ENCODE data around the gene FBRSL1.

The FBRSL1 gene

GRCh38 chr12:132447731-132448462 is 42.1 kb upstream of the FBRSL1 start:
- no peak for ATAC-seq
- TF ChIP-seq ISL1 (CRISPR knock-in tag; IDR thresholded peaks at IDR 0.05): no peak

- no peak for ATAC-seq
- no peak for TF ChIP-seq CSDC2 (CRISPR knock-in tag; IDR thresholded peaks at IDR 0.05)
- no peak for TF ChIP-seq PPARA (CRISPR knock-in tag; IDR thresholded peaks at IDR 0.05; ENCODE audit: borderline replicate concordance)
- TF ChIP-seq ZFP30 (CRISPR knock-in tag; IDR thresholded peaks at IDR 0.05): no peak
- TF ChIP-seq ZFP3 (CRISPR knock-in tag; IDR thresholded peaks at IDR 0.05): no peak
- TF ChIP-seq TCF4 (CRISPR knock-in tag; IDR thresholded peaks at IDR 0.05; ENCODE audit: borderline replicate concordance): no peak
- no peak for TF ChIP-seq SNAI2 (CRISPR knock-in tag; IDR thresholded peaks at IDR 0.05)
- no peak for TF ChIP-seq POU6F1 (CRISPR knock-in tag; IDR thresholded peaks at IDR 0.05; ENCODE audit: borderline replicate concordance, low read depth)
- no peak for TF ChIP-seq ESRRG (CRISPR knock-in tag; IDR thresholded peaks at IDR 0.05)
- no peak for TF ChIP-seq CSRNP3 (CRISPR knock-in tag; IDR thresholded peaks at IDR 0.05)
Observed at GRCh38 chr12:132448463-132448820, 41.5 kb upstream of the FBRSL1 start.

GRCh38 chr12:132449565-132450417 is 40.2 kb upstream of the FBRSL1 start:
- ATAC-seq: no peak
- TF ChIP-seq PPARA (CRISPR knock-in tag; IDR thresholded peaks at IDR 0.05; ENCODE audit: borderline replicate concordance) (no peak), SNAI2 (CRISPR knock-in tag; IDR thresholded peaks at IDR 0.05) (no peak), ISL1 (CRISPR knock-in tag; IDR thresholded peaks at IDR 0.05) (no peak), ZNF8 (CRISPR knock-in tag; IDR thresholded peaks at IDR 0.05) (no peak), RARB (CRISPR knock-in tag; IDR thresholded peaks at IDR 0.05) (no peak), ESRRG (CRISPR knock-in tag; IDR thresholded peaks at IDR 0.05) (no peak), ARNTL (CRISPR knock-in tag; IDR thresholded peaks at IDR 0.05; ENCODE audit: borderline replicate concordance, low read depth) (no peak), ZFP30 (CRISPR knock-in tag; IDR thresholded peaks at IDR 0.05) (no peak), GLIS3 (CRISPR knock-in tag; IDR thresholded peaks at IDR 0.05) (no peak), ZFP3 (CRISPR knock-in tag; IDR thresholded peaks at IDR 0.05) (no peak), CSRNP3 (CRISPR knock-in tag; IDR thresholded peaks at IDR 0.05) (no peak), PATZ1 (CRISPR knock-in tag; IDR thresholded peaks at IDR 0.05; ENCODE audit: borderline replicate concordance) (no peak), POU6F1 (CRISPR knock-in tag; IDR thresholded peaks at IDR 0.05; ENCODE audit: borderline replicate concordance, low read depth) (no peak), OSR1 (CRISPR knock-in tag; IDR thresholded peaks at IDR 0.05) (no peak), TOX (CRISPR knock-in tag; IDR thresholded peaks at IDR 0.05; ENCODE audit: borderline replicate concordance) (no peak), CREB5 (CRISPR knock-in tag; IDR thresholded peaks at IDR 0.05; ENCODE audit: low read depth) (no peak), ZNF70 (CRISPR knock-in tag; IDR thresholded peaks at IDR 0.05) (no peak)
